Measurements from ENCODE around the gene AREG. TPM values are rescaled to one million over a fixed set of nuclear protein-coding genes. Genes with fewer than 3 reads are reported as not detected.
"Not testable (repeated sequence)": the region's sequence is repeated elsewhere in the genome, so short reads cannot be mapped to it uniquely, and the experiment has no call there.

Gene AREG
- 0.13 TPM for polyA plus RNA-seq (2013, experiment 1 of 2)
- 0.21 TPM for polyA plus RNA-seq (2013, experiment 2 of 2)

GRCh38 chr4:74444891-74445642, at the start of gene AREG:
Gene AREG (plus strand): TSS chr4:74445136. CDS start chr4:74445346, 210 bp downstream.
- no peak within 1 kb of the TSS for H2AK5ac ChIP-seq (ENCODE audit: low read length)
- peak within 1 kb of the TSS; percentile 23 for H3K4me3 ChIP-seq (ENCODE audit: low read length)
- no peak within 1 kb of the TSS for H2BK15ac ChIP-seq (replicated peaks; ENCODE audit: low read depth)
- peak within 1 kb of the TSS; percentile 15 for H3K56ac ChIP-seq (ENCODE audit: low read length)
- no peaks in the 10 kb centered on the region for H3K36me3 ChIP-seq (ENCODE audit: control insufficient read depth, insufficient read depth, low read length)
- peak within 1 kb of the TSS; percentile 72 for H3K4me2 ChIP-seq (ENCODE audit: low read length)
- H4K5ac ChIP-seq (ENCODE audit: low read length): no peak within 1 kb of the TSS
- H3K4me1 ChIP-seq (ENCODE audit: control insufficient read depth, low read depth, low read length): no peaks in the 10 kb centered on the region
- peak; percentile 75 for DNase-seq
- WGBS (ENCODE audit: extremely low coverage, insufficient coverage, low lambda C conversion rate): no CpG with 5 or more reads among the region's 64 CpGs
- no peak within 1 kb of the TSS for H2BK5ac ChIP-seq (ENCODE audit: low read length)
- H3K18ac ChIP-seq (ENCODE audit: low read length): no peak within 1 kb of the TSS
- no peak within 1 kb of the TSS for H3K23ac ChIP-seq (ENCODE audit: low read length)
- H4K8ac ChIP-seq (ENCODE audit: low read depth, low read length): no peak within 1 kb of the TSS
- H3K27me3 ChIP-seq (ENCODE audit: insufficient read depth, low read length, poor library complexity): no peaks in the 10 kb centered on the region
- H2BK120ac ChIP-seq (ENCODE audit: low read depth, low read length): no peak within 1 kb of the TSS
- no peaks in the 10 kb centered on the region for H3K79me1 ChIP-seq (ENCODE audit: low read length)
- no peaks in the 10 kb centered on the region for H3K79me2 ChIP-seq (ENCODE audit: control insufficient read depth, insufficient read depth, low read length)
- H3K9ac ChIP-seq (ENCODE audit: low read length): peak within 1 kb of the TSS; percentile 34
- no peak within 1 kb of the TSS for H3K27ac ChIP-seq (ENCODE audit: low read depth, low read length)
- no peak within 1 kb of the TSS for H3K4ac ChIP-seq (ENCODE audit: low read depth, low read length)

GRCh38 chr4:74395633-74396032, 49.3 kb upstream of the AREG start:
- Histone ChIP-seq H3K56ac (ENCODE audit: low read length) (no peak overlapping the region), H4K5ac (ENCODE audit: low read length) (no peak overlapping the region), H2BK15ac (replicated peaks; ENCODE audit: low read depth) (no peak overlapping the region), H2BK5ac (ENCODE audit: low read length) (no peak overlapping the region), H4K8ac (ENCODE audit: low read depth, low read length) (no peak overlapping the region), H2AK5ac (ENCODE audit: low read length) (no peak overlapping the region), H3K4me2 (ENCODE audit: low read length) (no peak overlapping the region), H3K4me3 (ENCODE audit: low read length) (no peak overlapping the region), H3K9ac (ENCODE audit: low read length) (no peak overlapping the region), H3K79me2 (ENCODE audit: control insufficient read depth, insufficient read depth, low read length) (no peaks in the 10 kb centered on the region), H3K36me3 (ENCODE audit: control insufficient read depth, insufficient read depth, low read length) (no peaks in the 10 kb centered on the region), H3K27ac (ENCODE audit: low read depth, low read length) (no peak overlapping the region), H2BK120ac (ENCODE audit: low read depth, low read length) (no peak overlapping the region), H3K79me1 (ENCODE audit: low read length) (no peaks in the 10 kb centered on the region), H3K27me3 (ENCODE audit: insufficient read depth, low read length, poor library complexity) (no peaks in the 10 kb centered on the region), H3K18ac (ENCODE audit: low read length) (no peak overlapping the region), H3K23ac (ENCODE audit: low read length) (no peak overlapping the region), H3K4ac (ENCODE audit: low read depth, low read length) (no peak overlapping the region), H3K4me1 (ENCODE audit: control insufficient read depth, low read depth, low read length) (no peaks in the 10 kb centered on the region)
- no peak for DNase-seq
- no CpG with 5 or more reads among the region's 2 CpGs for WGBS (ENCODE audit: extremely low coverage, insufficient coverage, low lambda C conversion rate)

- H4K8ac ChIP-seq (ENCODE audit: low read depth, low read length): no peak overlapping the region
- H2AK5ac ChIP-seq (ENCODE audit: low read length): no peak overlapping the region
- no peaks in the 10 kb centered on the region for H3K79me2 ChIP-seq (ENCODE audit: control insufficient read depth, insufficient read depth, low read length)
- H3K23ac ChIP-seq (ENCODE audit: low read length): no peak overlapping the region
- H4K5ac ChIP-seq (ENCODE audit: low read length): no peak overlapping the region
- no peak overlapping the region for H3K18ac ChIP-seq (ENCODE audit: low read length)
- H3K4ac ChIP-seq (ENCODE audit: low read depth, low read length): no peak overlapping the region
- no peak overlapping the region for H3K4me3 ChIP-seq (ENCODE audit: low read length)
- no peaks in the 10 kb centered on the region for H3K36me3 ChIP-seq (ENCODE audit: control insufficient read depth, insufficient read depth, low read length)
- WGBS (ENCODE audit: extremely low coverage, insufficient coverage, low lambda C conversion rate): no CpG with 5 or more reads among the region's 6 CpGs
- H2BK5ac ChIP-seq (ENCODE audit: low read length): no peak overlapping the region
- DNase-seq: no peak
- H3K9ac ChIP-seq (ENCODE audit: low read length): no peak overlapping the region
- H3K4me2 ChIP-seq (ENCODE audit: low read length): no peak overlapping the region
- no peak overlapping the region for H2BK15ac ChIP-seq (replicated peaks; ENCODE audit: low read depth)
- no peak overlapping the region for H3K27ac ChIP-seq (ENCODE audit: low read depth, low read length)
- H3K56ac ChIP-seq (ENCODE audit: low read length): no peak overlapping the region
- H3K79me1 ChIP-seq (ENCODE audit: low read length): no peaks in the 10 kb centered on the region
- H2BK120ac ChIP-seq (ENCODE audit: low read depth, low read length): no peak overlapping the region
- H3K27me3 ChIP-seq (ENCODE audit: insufficient read depth, low read length, poor library complexity): no peaks in the 10 kb centered on the region
- H3K4me1 ChIP-seq (ENCODE audit: control insufficient read depth, low read depth, low read length): no peaks in the 10 kb centered on the region
These were observed 47.0 kb upstream of the AREG start for GRCh38 chr4:74397748-74398426.

- H3K4me2 ChIP-seq (ENCODE audit: low read length); H3K27ac ChIP-seq (ENCODE audit: low read depth, low read length); DNase-seq; H3K56ac ChIP-seq (ENCODE audit: low read length); H3K36me3 ChIP-seq (ENCODE audit: control insufficient read depth, insufficient read depth, low read length); H3K79me2 ChIP-seq (ENCODE audit: control insufficient read depth, insufficient read depth, low read length); H4K8ac ChIP-seq (ENCODE audit: low read depth, low read length); H3K4ac ChIP-seq (ENCODE audit: low read depth, low read length); H2BK120ac ChIP-seq (ENCODE audit: low read depth, low read length); H3K23ac ChIP-seq (ENCODE audit: low read length); H2BK15ac ChIP-seq (replicated peaks; ENCODE audit: low read depth); H3K27me3 ChIP-seq (ENCODE audit: insufficient read depth, low read length, poor library complexity); H2BK5ac ChIP-seq (ENCODE audit: low read length); H3K18ac ChIP-seq (ENCODE audit: low read length); H3K4me1 ChIP-seq (ENCODE audit: control insufficient read depth, low read depth, low read length); H3K9ac ChIP-seq (ENCODE audit: low read length); H4K5ac ChIP-seq (ENCODE audit: low read length); H2AK5ac ChIP-seq (ENCODE audit: low read length); H3K79me1 ChIP-seq (ENCODE audit: low read length); H3K4me3 ChIP-seq (ENCODE audit: low read length): not testable (repeated sequence)
- WGBS (ENCODE audit: extremely low coverage, insufficient coverage, low lambda C conversion rate): no CpG with 5 or more reads among the region's 32 CpGs
These were observed 45.9 kb upstream of the AREG start for GRCh38 chr4:74398894-74399589.

DNA sequence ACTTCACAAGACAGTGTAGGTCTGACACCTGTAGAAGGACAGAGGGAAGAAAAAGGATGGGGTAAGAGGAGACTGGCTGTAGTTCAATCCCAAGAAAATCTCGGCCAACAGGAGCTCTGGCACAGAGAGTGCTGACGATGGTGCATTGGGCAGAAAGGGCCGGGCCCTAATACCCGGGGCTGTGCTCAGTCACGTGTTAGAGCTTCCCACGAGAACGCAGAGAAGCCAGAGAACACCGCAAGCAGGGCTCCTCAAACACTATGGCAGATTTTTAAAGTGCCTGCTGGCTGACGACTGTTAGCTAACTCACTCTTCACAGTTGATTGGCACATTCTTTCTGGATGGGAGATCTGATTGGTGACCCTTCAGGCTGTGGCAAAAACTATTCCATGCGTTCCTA, 44.5 kb upstream of the AREG start:
- Histone ChIP-seq H2BK120ac (ENCODE audit: low read depth, low read length) (no peak overlapping the region), H3K56ac (ENCODE audit: low read length) (no peak overlapping the region), H3K18ac (ENCODE audit: low read length) (no peak overlapping the region), H3K79me1 (ENCODE audit: low read length) (no peaks in the 10 kb centered on the region), H3K9ac (ENCODE audit: low read length) (no peak overlapping the region), H3K4me2 (ENCODE audit: low read length) (no peak overlapping the region), H3K4ac (ENCODE audit: low read depth, low read length) (no peak overlapping the region), H2BK15ac (replicated peaks; ENCODE audit: low read depth) (no peak overlapping the region), H4K8ac (ENCODE audit: low read depth, low read length) (no peak overlapping the region), H3K4me3 (ENCODE audit: low read length) (no peak overlapping the region), H3K79me2 (ENCODE audit: control insufficient read depth, insufficient read depth, low read length) (no peaks in the 10 kb centered on the region), H3K23ac (ENCODE audit: low read length) (no peak overlapping the region), H3K27me3 (ENCODE audit: insufficient read depth, low read length, poor library complexity) (no peaks in the 10 kb centered on the region), H2BK5ac (ENCODE audit: low read length) (no peak overlapping the region), H3K27ac (ENCODE audit: low read depth, low read length) (no peak overlapping the region), H2AK5ac (ENCODE audit: low read length) (no peak overlapping the region), H4K5ac (ENCODE audit: low read length) (no peak overlapping the region), H3K36me3 (ENCODE audit: control insufficient read depth, insufficient read depth, low read length) (no peaks in the 10 kb centered on the region), H3K4me1 (ENCODE audit: control insufficient read depth, low read depth, low read length) (no peaks in the 10 kb centered on the region)
- WGBS (ENCODE audit: extremely low coverage, insufficient coverage, low lambda C conversion rate): no CpG with 5 or more reads among the region's 10 CpGs
- no peak for DNase-seq

Data from mesendoderm (in vitro differentiated cells).